DND-41 (cell line): Measurements from ENCODE around the gene ENPP6.
A peak's percentile ranks its signal among the peaks of the same experiment; 100 is the strongest.
"Not testable (repeated sequence)": the region's sequence is repeated elsewhere in the genome, so short reads cannot be mapped to it uniquely, and the experiment has no call there.

Experiments
- ATAC-seq: fragments of 200-7000 bp; cut with Tn5 transposase; 3 replicates; pipeline ENCODE4 v1.9.1; 2021; ENCODE audit warnings: low read depth; ENCODE audit not compliant: insufficient read depth
- DNase-seq: peaks from one replicate; pipeline ENCODE4 v3.0.0-alpha.2; 2020
- H2AFZ ChIP-seq: 2 replicates; pipeline ENCODE4 v1.6.0; 2012; ENCODE audit warnings: low read depth, low read length
- H3K27ac ChIP-seq: 2 replicates; pipeline ENCODE4 v1.5.1; 2012; ENCODE audit warnings: low read length, inconsistent platforms
- H3K27me3 ChIP-seq: fragments of 200-600 bp; sonication (generic); 2 replicates; pipeline ENCODE4 v1.6.0; 2012; ENCODE audit warnings: low read length, mild to moderate bottlenecking, inconsistent platforms; ENCODE audit not compliant: insufficient read depth, poor library complexity
- H3K36me3 ChIP-seq: 2 replicates; pipeline ENCODE4 v1.5.1; 2012; ENCODE audit warnings: low read length, inconsistent platforms; ENCODE audit not compliant: insufficient read depth
- H3K4me1 ChIP-seq: 2 replicates; pipeline ENCODE4 v1.5.1; 2012; ENCODE audit warnings: mild to moderate bottlenecking, low read length; ENCODE audit not compliant: insufficient read depth
- H3K4me2 ChIP-seq: 2 replicates; pipeline ENCODE4 v1.6.0; 2012; ENCODE audit warnings: mild to moderate bottlenecking, moderate library complexity, low read length, inconsistent platforms; ENCODE audit not compliant: insufficient read depth
- H3K4me3 ChIP-seq, 2 experiments: fragments of 200-600 bp in 1 of 2; shearing (Covaris generic) in 1 of 2; 2 replicates each; pipeline ENCODE4 v1.5.1; 2012 to 2016; ENCODE audit warnings: inconsistent platforms in 2 of 2, low read length in 2 of 2, mild to moderate bottlenecking in 2 of 2, low read depth in 1 of 2, moderate library complexity in 1 of 2
- H3K79me2 ChIP-seq: 2 replicates; pipeline ENCODE4 v1.6.0; 2012; ENCODE audit warnings: low read length, inconsistent platforms; ENCODE audit not compliant: insufficient read depth
- H3K9ac ChIP-seq: 2 replicates; pipeline ENCODE4 v1.6.0; 2012; ENCODE audit warnings: low read depth, mild to moderate bottlenecking, inconsistent platforms, low read length, moderate library complexity
- H3K9me3 ChIP-seq: 2 replicates; pipeline ENCODE4 v1.5.1; 2012; ENCODE audit warnings: low read length, moderate library complexity, mild to moderate bottlenecking, inconsistent platforms; ENCODE audit not compliant: insufficient read depth, severe bottlenecking
- H4K20me1 ChIP-seq: 2 replicates; pipeline ENCODE4 v1.6.0; 2012; ENCODE audit warnings: low read length; ENCODE audit not compliant: insufficient read depth
- CTCF ChIP-seq: IDR thresholded peaks from 2 replicates; pipeline ENCODE4 v1.5.1; 2012; ENCODE audit warnings: borderline replicate concordance, low read length, moderate library complexity, mild to moderate bottlenecking; ENCODE audit not compliant: poor library complexity, severe bottlenecking; ENCODE audit errors: extremely low read depth
- EZH2 ChIP-seq: IDR thresholded peaks from 3 replicates; pipeline ENCODE4 v1.6.1; 2012; ENCODE audit warnings: borderline replicate concordance, low read depth, mild to moderate bottlenecking, moderate library complexity, low read length, inconsistent platforms; ENCODE audit not compliant: severe bottlenecking

Gene ENPP6

DNA sequence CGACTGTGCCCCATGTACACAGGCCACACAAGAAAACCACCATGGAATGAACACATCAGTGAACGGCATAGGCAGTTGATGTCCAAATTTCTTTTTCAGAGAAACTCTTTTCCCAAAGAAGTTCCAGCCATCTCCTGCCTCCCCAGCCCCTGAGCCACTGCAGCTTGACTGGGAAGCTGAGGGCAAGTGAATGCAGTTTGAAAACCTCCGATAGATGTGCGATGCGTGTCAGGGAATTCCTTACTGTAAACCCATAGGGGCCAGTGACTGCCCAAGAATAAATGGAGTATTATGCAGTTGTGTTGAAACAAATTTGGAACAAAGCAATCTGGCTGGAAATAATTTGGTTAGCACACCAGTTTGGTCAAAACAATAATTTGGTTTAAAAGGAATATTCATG, 72.1 kb downstream of the ENPP6 start:
- H2AFZ ChIP-seq: no peak overlapping the region
- peaks cover 62% of the 10 kb centered on the region for H3K4me1 ChIP-seq
- no peaks in the 10 kb centered on the region for H4K20me1 ChIP-seq
- H3K9me3 ChIP-seq: no peaks in the 10 kb centered on the region
- H3K27ac ChIP-seq: no peak overlapping the region
- no peak overlapping the region for H3K4me2 ChIP-seq
- DNase-seq: no peak
- H3K36me3 ChIP-seq: no peaks in the 10 kb centered on the region
- no peak overlapping the region for H3K9ac ChIP-seq
- H3K4me3 ChIP-seq: no peak overlapping the region
- H3K27me3 ChIP-seq: no peaks in the 10 kb centered on the region
- no peak for ATAC-seq
- no peaks in the 10 kb centered on the region for H3K79me2 ChIP-seq
- TF ChIP-seq CTCF (no peak), EZH2 (no peak)

DNA sequence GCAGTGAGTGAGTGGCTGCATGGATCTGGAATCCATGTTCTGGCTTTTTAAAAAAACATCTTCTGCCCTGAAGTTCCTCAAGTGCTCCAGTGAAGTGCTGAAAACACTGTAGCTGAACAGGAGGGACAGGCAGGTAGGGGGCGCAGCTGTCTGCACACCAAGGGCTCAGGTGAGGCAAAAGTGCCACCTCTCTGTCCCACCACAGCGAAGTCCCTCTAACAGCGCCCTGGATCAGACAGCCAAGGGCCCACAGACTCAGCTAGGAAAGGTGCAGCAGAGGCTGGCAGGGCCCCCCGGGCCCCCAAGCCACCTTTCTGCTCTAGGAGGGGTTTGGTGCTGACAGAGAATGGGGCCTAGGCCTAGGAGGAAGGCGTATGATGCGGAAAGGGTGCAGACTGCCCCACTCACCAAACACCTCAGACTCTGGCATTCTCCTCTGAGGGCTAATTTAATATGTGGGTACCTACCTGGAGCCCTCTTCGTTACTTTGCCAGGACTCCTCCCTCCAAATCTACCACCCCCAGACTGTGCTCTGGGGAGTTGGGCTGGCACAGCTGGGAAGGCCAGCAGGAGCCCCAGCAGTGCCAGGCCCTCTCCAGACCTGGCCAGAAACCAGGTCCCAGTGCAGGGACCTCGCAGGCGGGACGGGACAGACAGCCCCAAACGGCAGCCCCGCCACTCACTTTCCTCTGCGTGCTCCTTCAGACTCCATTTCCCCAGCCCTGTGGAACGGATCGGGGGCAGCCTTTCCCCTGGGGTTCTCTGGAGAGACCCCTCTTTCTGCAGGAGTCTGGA, 73.7 kb downstream of the ENPP6 start:
- H3K4me2 ChIP-seq: no peak overlapping the region
- no peak overlapping the region for H2AFZ ChIP-seq
- H3K4me3 ChIP-seq: no peak overlapping the region
- H3K9me3 ChIP-seq: no peaks in the 10 kb centered on the region
- H3K36me3 ChIP-seq: no peaks in the 10 kb centered on the region
- no peaks in the 10 kb centered on the region for H4K20me1 ChIP-seq
- no peak for ATAC-seq
- peaks cover 51% of the 10 kb centered on the region for H3K4me1 ChIP-seq
- no peaks in the 10 kb centered on the region for H3K27me3 ChIP-seq
- H3K9ac ChIP-seq: no peak overlapping the region
- peak overlapping the region; percentile 51; the same call in 1 of the 2 replicates for H3K27ac ChIP-seq
- H3K79me2 ChIP-seq: no peaks in the 10 kb centered on the region
- no peak for DNase-seq
- TF ChIP-seq EZH2 (no peak), CTCF (peak; percentile 22)

DNA sequence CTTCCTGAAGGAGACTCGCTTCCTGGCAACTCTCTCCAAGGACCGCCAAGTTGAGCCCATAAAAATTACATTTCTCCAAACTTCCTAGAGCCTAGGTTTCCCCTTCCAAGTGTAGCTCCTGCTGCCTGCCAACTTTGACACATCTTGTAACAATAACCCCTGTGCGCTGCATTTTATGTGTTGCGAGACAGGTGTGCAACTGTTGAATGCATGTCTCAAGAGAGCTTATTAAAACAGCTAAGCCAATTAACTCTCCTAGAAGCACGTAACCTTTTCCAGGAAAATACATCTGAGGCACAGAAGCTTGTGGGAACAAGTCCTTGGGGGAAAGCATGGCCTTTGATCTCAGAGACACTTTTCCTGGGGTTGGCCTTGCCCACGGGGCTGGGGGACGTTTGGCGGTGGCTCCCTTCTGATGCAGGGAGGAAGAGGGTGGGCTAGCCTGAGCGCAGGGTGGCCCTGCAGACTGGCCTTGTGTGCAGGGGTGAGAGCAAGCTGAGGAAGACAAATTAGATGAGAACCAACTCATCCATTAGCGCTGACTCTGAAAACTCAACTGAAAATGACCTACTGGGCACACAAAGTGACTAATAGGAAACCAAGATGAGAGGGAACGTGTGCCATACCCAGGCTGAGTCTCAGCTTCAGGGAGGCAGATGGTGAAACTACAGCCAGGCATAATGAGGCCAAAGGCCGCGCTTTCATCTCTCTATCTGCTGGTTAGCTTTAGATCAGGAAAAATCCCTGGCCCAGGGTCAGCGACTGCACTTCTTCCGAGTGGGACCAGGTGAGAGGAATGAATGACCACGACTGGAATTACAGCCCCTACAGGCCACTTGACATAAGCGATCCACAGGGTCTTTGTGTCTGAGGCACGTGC, 75.3 kb downstream of the ENPP6 start:
- no peaks in the 10 kb centered on the region for H3K79me2 ChIP-seq
- peak overlapping the region; percentile 31; the same call in 1 of the 2 replicates for H3K4me2 ChIP-seq
- ATAC-seq: peak; percentile 88
- no peaks in the 10 kb centered on the region for H3K36me3 ChIP-seq
- no peaks in the 10 kb centered on the region for H4K20me1 ChIP-seq
- peaks cover 6% of the 10 kb centered on the region for H3K9me3 ChIP-seq
- TF ChIP-seq EZH2 (no peak), CTCF (no peak)
- H3K4me3 ChIP-seq: no peak overlapping the region
- H3K4me1 ChIP-seq: peaks cover 35% of the 10 kb centered on the region
- peak overlapping the region; percentile 34; the same call in 1 of the 2 replicates for H2AFZ ChIP-seq
- peak; percentile 78 for DNase-seq
- peak overlapping the region; percentile 51 for H3K27ac ChIP-seq
- H3K9ac ChIP-seq: no peak overlapping the region
- no peaks in the 10 kb centered on the region for H3K27me3 ChIP-seq

- peak overlapping the region; percentile 43; the same call in 1 of the 2 replicates for H3K27ac ChIP-seq
- peaks cover 29% of the 10 kb centered on the region for H3K4me1 ChIP-seq
- H3K4me2 ChIP-seq, H3K4me3 ChIP-seq, H3K27me3 ChIP-seq, H3K9ac ChIP-seq, H3K36me3 ChIP-seq, ATAC-seq, H2AFZ ChIP-seq, H4K20me1 ChIP-seq, H3K79me2 ChIP-seq, DNase-seq: not testable (repeated sequence)
- H3K9me3 ChIP-seq: peaks cover 14% of the 10 kb centered on the region
Observed at GRCh38 chr4:184140901-184141300, 76.8 kb downstream of the ENPP6 start.
